GM19328 (cell line): Measurements from ENCODE around the gene JAKMIP1.
A peak's percentile ranks its signal among the peaks of the same experiment; 100 is the strongest.
"Not testable (repeated sequence)": the region's sequence is repeated elsewhere in the genome, so short reads cannot be mapped to it uniquely, and the experiment has no call there.

Source experiments
- ATAC-seq: cut with Tn5 transposase; IDR thresholded peaks from one replicate; pipeline ENCODE4 v1.9.1; 2021; ENCODE audit warnings: mild to moderate bottlenecking, moderate library complexity; ENCODE audit not compliant: unreplicated experiment

The JAKMIP1 gene

DNA sequence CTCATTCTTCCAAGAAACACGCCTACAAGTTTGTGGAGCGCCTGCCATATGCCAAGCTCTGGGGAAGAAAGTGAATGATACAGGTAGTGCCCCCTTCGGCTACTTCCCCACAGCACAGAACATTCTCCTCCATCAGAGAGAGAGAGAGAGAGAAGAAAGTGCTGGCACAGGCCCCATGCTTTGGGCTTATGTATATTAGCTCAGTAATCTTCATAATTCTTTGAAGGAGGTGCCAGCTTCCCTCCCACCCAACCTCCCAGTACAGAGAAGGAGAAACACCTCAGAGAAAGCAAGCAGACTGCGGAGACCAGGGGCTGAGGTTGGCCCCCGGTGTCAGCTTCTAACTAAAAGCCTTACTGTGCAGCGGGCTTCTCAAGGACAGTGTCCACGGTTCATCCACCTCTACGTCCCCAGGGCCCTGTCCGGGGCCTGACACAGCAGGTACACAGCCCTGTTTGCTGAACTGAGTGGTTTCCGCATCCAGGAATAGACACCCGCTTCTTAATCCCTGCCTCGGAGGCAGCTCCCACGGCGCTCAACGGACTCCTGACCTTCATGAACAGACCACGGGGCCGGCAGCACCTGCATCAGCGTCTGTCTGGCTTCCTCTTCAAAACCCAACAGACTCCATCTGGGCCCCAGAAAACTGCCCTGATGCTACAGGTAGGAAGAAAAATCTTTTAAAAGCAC is 50.2 kb downstream of the JAKMIP1 start:
- ATAC-seq: no peak

DNA sequence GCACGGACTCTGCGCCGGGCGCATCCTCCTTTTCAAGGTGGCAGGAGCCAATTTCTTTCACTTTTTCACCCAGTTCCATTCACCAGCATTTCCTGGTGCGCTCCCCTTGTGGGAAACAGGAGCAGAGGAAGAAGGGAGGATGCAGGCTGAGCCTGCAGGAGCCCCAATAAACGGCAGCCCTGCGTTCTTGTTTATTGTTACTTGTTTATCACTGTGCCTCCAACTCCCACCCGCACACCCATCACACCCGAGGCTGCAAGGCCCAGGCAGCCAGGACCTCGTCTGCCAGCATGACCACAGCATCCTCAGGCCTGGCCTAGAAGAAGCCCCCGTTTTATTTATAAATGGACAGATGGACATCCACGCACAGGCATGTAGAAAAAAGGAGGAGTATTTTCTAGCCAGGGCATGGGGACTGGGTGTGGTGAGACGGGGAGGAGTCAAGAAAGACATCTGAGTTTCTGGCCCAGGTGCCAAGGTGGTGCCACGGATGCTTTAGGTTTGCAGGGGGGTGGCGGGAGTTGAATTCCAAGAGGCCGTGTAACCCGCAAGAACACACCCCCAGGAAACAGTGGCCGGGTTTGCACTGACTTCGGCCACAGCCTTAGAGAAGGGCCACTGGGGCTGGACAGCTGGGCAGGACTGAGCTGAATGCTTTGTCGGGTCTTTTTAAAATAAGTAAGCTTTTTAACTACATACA is 51.7 kb downstream of the JAKMIP1 start:
- no peak for ATAC-seq

DNA sequence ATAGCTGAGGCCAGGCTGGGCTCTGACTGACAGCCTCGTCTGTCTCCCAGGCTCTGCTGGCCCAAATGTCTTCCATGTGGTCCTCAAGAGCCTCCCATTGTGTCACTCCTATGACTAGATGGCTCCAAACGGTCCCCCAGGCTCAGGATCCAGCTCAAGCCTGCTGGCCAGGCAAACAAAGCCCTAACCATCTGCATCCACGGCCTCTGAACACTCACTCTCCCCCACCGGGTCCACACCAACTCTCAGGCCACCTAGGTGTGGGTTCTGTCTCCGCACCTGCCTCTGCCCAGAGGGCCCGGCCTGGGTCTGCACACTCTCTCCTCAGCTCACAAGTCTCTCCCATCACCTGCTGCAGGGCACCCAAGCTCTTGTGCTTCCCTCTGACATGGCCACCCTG is 52.9 kb downstream of the JAKMIP1 start:
- no peak for ATAC-seq

DNA sequence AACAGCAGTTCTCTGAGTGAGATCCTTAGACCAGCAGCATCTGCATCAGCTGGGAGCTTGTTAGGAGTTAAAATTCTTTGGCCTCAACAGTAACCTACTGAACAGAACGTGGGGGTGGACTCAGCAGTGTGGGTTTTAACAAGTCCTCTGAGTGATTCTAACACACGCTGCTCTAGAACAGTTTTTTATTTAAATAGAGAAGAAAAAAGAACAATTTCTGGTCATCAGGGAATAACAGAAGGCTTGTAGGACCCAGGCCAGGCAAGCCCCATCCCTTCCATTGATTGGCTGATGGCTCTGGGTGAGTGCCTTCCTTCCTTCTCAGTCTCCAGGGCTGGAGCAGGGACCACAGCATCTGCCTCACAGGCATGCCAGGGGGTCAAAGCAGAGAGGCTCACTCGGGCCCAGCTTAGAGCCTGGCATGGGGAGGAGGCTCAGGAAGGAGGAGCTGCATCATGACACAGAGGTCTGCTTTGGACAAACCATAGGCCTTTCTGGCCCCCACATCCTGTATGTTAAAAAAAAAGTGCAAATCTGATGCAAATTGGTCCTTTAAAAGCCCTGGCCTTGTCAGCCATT is 56.7 kb downstream of the JAKMIP1 start:
- no peak for ATAC-seq

DNA sequence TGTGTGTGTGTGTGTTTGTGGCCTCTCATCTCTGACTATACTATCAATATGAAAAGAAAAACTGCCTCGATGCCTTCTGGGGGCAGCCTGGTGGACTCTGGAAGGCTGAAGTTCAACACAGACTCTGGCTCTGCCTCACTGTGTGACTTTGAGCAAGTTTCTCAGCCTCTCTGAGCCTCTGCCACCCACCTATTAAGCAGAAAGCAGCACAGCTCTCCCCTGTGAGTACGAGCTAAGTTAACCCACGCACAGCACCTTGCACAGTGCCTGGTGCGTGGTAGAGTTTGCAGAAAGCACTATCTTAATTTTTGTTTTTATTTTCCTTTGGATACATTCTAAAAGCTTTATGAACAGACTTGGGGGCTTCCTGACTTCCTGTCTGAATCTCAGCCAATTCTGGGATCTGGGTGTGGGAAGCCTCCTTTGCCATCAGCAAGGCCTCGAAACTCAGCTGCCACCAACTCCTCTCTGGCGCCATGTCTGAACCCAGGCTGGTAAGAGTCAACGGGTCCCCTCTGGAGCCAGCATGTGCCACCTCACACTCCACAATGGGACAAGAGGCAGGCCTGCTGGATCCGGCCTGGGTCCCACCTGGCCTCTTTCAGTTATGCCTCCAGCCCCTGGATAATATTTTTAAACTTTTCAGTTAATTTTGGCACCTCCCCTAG is 57.3 kb downstream of the JAKMIP1 start:
- no peak for ATAC-seq

DNA sequence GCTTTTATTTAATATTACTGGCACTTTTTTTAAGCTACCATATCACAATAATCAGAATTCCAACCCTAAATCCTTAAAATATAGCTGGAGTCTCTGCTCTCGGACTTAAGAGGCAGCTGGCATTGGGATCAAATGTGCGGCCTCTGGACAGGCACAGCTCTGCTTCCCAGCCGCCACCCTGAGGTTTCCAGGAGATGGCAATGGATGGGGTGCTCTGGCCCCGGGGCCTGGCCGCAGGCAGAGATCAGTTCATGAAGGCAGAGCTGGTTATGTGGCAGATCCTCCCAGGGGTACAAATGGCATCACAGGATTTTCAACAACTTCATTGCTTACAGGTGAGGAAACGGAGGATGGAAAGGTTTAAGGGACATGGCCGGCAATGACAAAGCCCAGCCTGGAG is 57.8 kb downstream of the JAKMIP1 start:
- ATAC-seq: no peak

DNA sequence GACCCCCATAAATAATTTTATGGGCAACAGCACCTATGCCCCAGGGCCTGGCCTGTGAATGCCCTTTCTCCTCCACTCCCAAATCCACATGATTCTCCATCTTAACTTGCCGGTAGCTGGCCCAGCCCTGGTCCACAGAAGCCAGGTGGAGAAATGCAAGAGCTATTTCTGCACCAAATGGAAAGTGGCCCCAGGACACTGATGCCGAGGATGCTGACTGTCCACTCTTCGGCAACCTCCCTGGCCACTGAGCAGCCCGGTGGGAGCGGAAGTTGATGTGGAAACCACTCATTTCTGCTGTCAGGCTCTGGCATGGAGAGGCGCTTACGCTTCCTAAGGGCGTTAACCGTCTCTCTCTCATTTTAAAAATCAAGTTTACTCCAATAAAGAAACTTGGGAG is 58.8 kb downstream of the JAKMIP1 start:
- no peak for ATAC-seq

DNA sequence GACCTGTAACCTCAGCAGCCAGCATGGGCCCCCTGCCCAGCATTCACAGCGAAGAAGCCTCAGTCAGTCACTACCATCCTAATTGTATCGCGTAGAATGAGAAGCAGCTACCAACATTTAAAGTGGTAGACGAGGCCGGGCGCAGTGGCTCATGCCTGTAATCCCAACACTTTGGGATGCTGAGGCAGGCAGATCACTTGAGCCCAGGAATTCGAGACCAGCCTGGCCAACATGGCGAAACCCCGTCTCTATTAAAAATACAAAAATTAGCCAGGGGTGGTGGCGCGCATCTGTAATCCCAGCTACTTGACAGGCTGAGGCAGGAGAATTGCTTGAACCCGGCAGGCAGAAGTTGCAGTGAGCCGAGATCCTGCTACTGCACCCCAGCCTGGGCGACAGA is 59.3 kb downstream of the JAKMIP1 start:
- ATAC-seq: not testable (repeated sequence)

DNA sequence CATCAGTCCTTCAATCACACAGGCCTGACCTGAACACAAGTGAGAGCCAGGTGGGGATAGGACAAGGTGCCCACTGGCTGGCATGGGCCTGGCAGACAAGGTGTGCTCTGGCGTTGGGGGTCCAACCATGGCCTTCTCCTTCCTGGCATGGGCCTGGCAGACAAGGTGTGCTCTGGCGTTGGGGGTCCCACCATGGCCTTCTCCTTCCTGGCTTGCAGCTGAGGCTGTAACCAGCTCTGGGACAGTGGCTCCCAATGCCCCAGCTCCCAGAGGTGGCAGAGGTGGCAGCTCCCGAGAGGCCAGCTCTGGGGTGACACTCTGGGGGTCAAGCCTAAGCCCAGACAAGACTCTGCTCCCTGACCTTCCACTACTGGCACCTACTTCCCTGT is 62.6 kb downstream of the JAKMIP1 start:
- no peak for ATAC-seq

DNA sequence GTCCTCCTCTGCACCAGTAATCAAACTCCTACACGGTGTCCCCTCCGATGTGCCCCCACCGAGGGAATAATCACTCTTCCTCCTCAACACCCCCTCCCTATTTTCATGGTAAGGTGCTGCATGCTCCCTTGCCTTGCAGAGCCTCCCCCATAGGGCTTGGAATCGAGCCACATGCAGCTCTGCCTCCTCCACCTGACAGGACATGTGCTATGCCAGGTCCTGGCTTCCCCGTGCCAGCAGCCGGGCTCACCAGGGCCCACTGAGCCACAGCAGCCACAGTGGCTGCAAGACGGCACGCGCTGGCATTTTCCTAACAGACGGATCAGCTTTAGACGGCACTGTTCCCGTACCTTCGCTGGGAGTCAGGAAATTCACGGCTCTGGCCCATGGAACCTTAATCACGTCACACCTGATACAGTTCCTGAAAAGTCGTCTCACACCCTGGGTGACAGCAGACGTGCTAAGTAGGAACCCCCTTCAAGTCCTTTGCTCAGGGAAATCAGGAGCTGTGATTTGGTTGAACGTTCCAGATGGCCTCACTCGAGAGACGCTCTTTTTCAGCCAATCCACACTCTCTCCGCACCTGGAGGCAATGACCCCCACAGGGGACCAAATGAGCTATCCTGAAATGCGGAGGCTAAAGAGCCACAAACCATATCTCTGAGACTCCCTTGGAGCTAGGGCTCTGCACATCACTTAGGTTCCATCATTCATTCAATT is 63.2 kb downstream of the JAKMIP1 start:
- no peak for ATAC-seq

DNA sequence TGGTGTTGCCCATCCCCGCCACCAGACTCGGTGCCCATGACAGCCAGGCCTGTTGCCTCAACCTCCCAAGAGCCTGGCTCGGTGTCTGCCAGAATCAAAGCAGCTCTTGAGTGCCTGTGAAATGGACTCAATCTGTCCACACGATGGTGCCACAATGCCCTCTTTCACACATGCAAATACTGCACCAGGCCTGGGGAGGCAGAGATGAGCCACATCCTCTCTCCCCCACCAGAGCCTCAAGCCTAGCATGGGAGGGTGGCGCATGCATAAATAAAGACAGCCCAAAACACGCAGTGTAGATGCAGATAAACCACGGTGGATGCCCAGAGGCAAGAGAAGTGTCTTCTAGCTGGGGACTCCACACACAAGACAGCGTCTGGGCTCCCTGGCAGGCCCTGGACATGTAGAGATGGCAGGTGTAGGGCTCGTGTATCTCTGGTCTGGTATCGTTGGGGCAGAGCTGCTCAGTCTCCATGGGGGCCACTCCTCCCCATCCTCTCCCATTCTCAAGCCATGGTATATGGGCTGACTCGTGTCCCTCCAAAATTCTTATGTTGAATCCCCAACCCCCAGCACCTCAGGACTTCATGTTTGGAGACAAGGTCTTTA is 65.6 kb downstream of the JAKMIP1 start:
- ATAC-seq: peak; percentile 91

DNA sequence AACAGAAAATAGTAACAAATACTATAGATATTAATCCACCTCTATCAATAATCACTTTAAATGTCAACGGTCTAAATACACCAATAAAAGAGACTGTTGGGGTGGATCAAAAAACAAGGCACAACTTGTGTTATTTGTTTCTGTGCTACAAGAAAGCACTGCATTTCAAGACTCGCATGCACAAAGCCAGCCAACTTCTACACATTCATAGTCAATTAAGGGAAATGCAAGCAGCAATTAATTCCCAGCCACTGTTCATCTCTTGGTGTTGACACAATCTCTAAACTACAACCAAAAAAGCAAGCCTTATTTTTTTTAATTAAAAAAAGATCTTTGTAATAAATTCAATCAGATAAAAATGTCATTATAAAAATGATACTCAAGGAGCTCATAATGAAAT is 67.6 kb downstream of the JAKMIP1 start:
- no peak for ATAC-seq

DNA sequence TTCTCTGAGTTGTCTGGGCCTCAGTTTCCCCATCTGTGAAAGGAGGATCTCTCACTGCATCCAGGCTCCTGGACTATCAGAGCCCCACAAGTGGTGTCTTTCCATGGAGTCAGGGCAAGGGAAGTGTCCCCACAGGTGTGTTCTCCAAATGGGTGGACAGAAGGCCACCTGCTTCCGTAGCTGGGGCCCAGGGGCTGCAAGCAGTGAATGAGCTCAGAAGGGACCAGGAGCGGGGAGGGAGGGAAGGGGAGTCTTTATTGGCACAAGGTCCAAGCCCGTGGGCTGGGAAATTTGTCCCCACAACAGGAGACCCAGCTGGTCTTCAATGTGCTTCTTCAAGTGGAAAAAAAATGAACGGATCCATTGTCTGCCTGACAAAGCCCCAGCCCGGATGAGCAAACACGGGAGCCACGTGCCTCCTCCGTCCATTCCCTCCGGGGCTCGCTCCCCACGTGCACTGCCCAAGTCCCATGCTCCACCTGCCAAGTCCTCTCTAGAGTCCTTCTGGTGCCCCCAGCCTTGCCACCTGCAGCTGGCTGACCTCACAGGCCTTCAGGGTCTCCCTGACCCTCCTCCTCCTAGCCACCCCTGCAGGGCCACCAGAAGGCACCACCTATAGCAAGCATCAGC is 72.0 kb downstream of the JAKMIP1 start:
- no peak for ATAC-seq

DNA sequence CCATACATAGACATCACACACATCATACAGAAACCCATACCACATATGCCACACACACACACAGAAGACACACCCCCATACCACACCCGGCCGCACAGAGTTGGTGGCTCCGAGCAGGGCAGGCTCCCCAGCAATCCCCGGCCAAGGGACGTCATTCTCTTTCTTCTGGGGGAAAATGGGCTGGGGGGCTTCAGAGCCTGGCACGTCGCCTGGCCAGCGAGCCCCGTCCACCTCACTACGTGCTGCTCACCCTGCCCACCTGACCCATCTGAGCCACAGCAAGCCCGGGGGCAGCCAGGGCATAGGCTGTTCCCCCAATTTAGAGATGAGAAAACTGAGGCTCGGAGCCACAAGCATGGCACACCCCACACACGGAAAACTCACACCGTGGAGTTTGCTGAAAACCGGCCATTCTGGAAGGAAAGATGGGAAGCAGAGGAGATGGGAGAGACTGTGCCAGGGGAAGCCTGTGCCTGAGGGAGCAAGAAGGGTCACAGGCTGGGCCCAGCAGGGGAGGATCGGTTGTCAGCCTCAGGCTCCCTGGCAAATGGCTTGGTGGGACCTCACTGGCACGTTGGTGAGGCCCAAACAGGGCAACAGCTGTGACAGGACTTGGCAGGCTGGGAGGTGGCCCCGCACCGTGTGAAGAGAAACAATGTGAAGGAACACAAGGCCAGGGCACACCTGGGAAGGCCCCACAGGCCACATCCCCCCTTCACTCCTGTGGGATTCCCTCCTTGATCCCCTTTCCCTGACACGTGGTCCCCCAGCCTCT is 73.2 kb downstream of the JAKMIP1 start:
- no peak for ATAC-seq

DNA sequence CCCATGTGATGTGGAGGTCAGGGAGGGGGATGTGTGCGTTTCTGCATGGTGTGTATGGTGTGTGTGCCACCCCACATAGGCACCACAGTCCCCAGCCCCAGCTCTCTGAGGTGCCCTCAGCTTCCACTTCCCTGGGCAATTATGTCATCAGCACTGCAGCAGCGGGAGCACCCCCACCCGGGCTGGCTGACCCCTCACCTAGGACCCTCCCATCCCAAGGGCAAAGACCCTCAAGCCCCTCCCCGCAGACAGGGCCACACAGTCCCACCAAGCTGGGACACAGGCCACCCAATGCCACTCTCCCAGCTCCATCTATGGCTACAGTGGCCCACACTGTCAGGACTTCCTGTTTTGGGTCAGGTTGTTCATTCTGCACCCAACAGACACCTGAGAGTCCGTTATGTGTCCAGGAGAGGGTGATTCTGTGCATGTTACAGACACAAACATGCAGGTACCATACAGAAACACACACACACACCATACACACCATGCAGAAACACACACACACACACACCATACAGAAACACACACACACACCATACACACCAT is 75.2 kb downstream of the JAKMIP1 start:
- no peak for ATAC-seq

DNA sequence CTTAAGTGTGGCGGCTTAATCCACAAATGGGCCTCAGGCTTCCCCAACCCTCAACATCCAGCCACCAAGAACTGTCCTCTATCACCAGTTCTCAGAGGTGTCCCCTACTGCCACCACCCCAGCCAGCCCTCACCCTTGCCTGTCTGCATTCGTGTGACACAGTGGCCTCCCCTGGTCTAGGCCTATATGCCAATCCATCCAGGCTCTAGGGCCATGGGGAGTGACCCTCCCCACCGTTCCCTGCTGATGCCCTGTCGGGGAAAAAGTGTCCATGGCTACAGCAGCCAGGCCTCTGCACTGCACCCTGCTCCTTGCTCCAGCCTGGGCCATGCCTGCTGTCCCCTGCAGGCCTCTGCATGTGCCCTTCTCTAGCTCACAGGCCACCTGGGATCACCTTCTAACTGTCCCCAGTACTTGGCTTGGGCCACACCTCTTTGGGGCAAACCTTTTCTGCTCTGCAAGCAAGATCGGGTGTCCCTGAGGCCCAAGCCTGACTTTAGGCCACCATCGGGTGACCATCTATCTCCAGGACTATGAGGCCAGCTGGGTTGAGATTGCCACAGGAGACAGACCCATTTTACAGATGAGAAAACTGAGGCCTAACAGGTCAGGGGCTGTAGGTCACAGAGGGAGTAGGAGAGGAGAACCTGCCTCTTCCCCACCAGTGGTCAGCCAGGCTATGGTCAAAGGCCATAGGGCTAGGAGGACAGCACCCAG is 75.8 kb downstream of the JAKMIP1 start:
- ATAC-seq: no peak

DNA sequence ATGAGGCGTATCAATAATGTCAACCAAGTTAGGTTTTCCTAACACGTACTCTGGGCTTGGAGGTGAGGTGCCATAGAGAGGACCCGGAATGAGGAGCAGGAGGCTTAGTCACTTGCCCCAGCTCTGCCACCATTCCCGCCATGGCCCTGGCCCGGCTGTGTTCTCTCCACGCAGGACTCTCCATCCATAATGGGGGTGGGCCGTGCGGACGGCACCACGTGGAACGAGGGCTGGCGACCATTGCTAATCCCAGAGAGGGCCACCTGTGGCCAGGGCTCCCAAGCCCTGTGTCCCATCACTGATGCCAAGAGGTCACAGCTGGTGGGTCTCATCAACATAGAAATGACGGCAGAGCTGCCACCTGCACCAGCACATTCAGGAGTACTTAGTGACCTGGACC is 76.4 kb downstream of the JAKMIP1 start:
- no peak for ATAC-seq

DNA sequence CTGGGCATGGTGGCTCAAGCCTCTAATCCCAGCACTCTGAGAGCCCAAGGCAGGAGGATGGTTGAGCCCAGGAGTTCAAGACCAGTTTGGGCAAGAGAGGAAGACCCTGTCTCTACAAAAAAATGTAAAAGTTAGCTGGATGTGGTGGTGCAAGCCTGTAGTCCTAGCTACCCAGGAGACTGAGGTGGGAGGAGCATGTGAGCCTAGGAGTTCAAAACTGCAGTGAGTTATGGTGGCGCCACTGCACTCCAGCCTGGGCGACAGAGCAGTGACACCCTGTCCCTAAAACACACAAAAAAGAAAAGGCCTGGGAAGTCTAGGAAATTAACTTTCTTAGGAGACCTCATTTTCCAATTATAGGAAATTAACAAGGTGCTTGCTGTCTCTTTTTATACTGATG is 76.8 kb downstream of the JAKMIP1 start:
- no peak for ATAC-seq

DNA sequence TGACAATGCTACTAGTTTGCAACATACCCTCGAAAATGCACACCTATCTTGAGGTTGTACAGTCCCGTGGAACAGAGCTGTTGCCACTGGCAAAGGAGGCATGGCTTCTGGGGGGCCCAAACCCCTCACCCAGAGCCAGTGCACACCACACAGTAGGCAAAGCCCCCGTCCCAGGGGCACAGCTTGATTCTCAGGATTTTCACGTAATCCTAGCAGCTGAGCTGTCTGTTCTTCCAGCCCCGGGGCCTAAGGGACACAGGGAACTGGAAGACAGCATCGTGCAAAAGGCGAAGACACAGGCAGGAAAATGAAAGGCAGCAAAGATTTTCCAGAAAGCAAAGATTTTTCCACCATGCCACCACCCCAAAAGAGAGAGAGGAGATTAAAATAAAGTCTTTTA is 77.2 kb downstream of the JAKMIP1 start:
- ATAC-seq: no peak
